SU-DHL-6 (cell line): ENCODE data around the gene PLEKHA6.

Experiments used
- CTCF ChIP-seq: fragments of 200-600 bp; sonication (generic); IDR thresholded peaks from one replicate; pipeline ENCODE4 v1.5.1; 2017; ENCODE audit warnings: antibody characterized with exemption, mild to moderate bottlenecking, low read length, moderate library complexity; ENCODE audit not compliant: insufficient read depth, poor library complexity, severe bottlenecking
- EZH2phosphoT487 ChIP-seq: fragments of 200-600 bp; sonication (generic), shearing (Covaris generic); conservative IDR thresholded peaks from 2 replicates; pipeline ENCODE4 v1.6.1; 2018; ENCODE audit warnings: mild to moderate bottlenecking, antibody characterized with exemption, low read length, moderate library complexity, mixed read lengths

GRCh38 chr1:204201348-204202040, 158.2 kb downstream of the PLEKHA6 start:
- TF ChIP-seq CTCF (no peak), EZH2phosphoT487 (no peak)
